GM12872 (cell line): Measurements from ENCODE around the gene SLC2A13.

Experiments used
- CTCF ChIP-seq: IDR thresholded peaks from 3 replicates; pipeline ENCODE4 v1.5.1; 2011; ENCODE audit warnings: low read depth, mild to moderate bottlenecking, low read length, moderate library complexity; ENCODE audit not compliant: insufficient read depth

The SLC2A13 gene

GRCh38 chr12:39824505-39825212, 281.2 kb downstream of the SLC2A13 start:
- no peak for TF ChIP-seq CTCF

DNA sequence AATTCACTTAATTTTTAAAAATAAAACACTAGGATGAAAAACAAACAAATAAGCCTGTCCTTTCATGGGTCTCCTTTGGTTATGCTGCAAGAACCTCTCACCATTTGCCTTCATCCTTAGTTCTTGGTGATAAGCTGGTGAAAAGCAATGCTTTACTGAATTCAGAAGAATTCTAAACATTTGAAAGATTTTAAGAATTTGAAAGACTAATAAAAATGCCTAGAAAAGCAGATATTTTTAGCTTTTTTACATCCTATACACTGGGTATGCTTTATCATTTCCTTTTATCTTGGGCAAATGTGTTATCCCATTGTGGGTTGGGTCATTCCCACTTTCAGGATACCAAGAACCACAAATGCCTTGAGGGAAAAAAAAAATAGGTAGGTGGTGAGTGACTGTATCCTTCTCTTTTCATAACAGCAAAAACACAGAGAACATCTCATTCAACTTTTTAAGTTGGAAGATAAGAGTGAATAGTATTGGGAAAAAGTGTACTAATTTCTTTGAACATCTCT, 289.2 kb downstream of the SLC2A13 start:
- no peak for TF ChIP-seq CTCF

DNA sequence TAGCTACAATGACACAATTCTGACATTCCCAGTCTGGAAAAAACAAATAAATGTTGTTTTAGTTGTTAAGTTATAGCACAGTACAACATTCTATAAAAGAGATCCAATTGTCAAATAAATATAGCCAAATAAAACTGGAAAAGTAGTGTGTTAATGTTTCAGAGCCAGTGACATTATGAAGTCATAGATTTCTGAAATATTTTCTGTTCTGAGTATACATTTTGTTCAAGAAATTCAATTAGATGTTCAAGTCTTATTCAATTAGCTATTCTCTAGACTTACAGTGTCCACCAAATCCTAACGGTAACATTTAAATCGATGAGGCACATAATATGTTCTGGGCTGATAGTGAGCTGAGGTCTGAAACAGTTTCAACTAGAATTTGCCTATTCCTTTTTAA, 290.1 kb downstream of the SLC2A13 start:
- TF ChIP-seq CTCF: no peak

- no peak for TF ChIP-seq CTCF
Measured at GRCh38 chr12:39814626-39815025, 291.3 kb downstream of the SLC2A13 start.

GRCh38 chr12:39813776-39814175, 292.1 kb downstream of the SLC2A13 start:
- TF ChIP-seq CTCF: no peak

- peak; percentile 57; the same call in 2 of the 3 replicates for TF ChIP-seq CTCF
Measured at GRCh38 chr12:39807043-39807442, 298.8 kb downstream of the SLC2A13 start.

GRCh38 chr12:39805651-39806050, 300.2 kb downstream of the SLC2A13 start:
- TF ChIP-seq CTCF: no peak

DNA sequence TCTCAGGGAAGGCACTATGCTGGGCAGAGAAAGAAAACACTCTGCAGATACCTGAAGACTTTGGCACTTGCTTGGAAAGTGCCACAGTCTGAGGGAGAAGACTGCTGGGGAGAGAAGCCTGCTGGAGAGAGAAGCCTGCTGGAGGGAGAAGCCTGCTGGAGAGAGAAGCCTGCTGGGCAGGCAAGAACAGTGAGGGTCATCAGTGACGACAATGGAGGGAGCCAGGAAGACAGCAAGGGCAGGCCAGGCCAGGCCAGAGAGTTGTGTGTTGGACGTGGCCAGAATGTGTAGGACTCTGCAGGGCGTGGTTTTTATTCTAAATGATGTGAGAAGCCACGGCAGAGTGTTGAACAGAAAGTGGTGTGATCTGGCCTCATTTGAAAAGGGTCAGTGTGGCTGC, 301.0 kb downstream of the SLC2A13 start:
- no peak for TF ChIP-seq CTCF
